ENCODE data around the gene SPTAN1.

SPTAN1 gene

GRCh38 chr9:128607642-128608350 is 55.4 kb downstream of the SPTAN1 start:
- peak; percentile 80 for DNase-seq

GRCh38 chr9:128610897-128611296 is 58.5 kb downstream of the SPTAN1 start:
- DNase-seq, result no peak

- DNase-seq, result no peak
These were observed 59.4 kb downstream of the SPTAN1 start for GRCh38 chr9:128611600-128612394.

GRCh38 chr9:128614728-128615127 is 62.3 kb downstream of the SPTAN1 start:
- DNase-seq, result no peak

GRCh38 chr9:128615571-128615970 is 63.2 kb downstream of the SPTAN1 start:
- no peak for DNase-seq

GRCh38 chr9:128617943-128618342 is 65.6 kb downstream of the SPTAN1 start:
- no peak for DNase-seq

GRCh38 chr9:128619127-128619526 is 66.7 kb downstream of the SPTAN1 start:
- DNase-seq, result no peak

- no peak for DNase-seq
These were observed 67.4 kb downstream of the SPTAN1 start for GRCh38 chr9:128619779-128620178.

GRCh38 chr9:128621730-128622455 is 69.5 kb downstream of the SPTAN1 start:
- no peak for DNase-seq

- DNase-seq, result no peak
These were observed 72.2 kb downstream of the SPTAN1 start for GRCh38 chr9:128624566-128624965.

GRCh38 chr9:128625391-128626146 is 73.2 kb downstream of the SPTAN1 start:
- DNase-seq, result no peak

GRCh38 chr9:128626181-128626580 is 73.8 kb downstream of the SPTAN1 start:
- no peak for DNase-seq

- no peak for DNase-seq
These were observed 74.8 kb downstream of the SPTAN1 start for GRCh38 chr9:128627127-128627715.

- DNase-seq, result no peak
These were observed 75.5 kb downstream of the SPTAN1 start for GRCh38 chr9:128627906-128628305.

GRCh38 chr9:128628471-128629048 is 76.2 kb downstream of the SPTAN1 start:
- DNase-seq, result no peak

- DNase-seq, result no peak
These were observed 76.7 kb downstream of the SPTAN1 start for GRCh38 chr9:128629136-128629535.

GRCh38 chr9:128629852-128630545 is 77.6 kb downstream of the SPTAN1 start:
- DNase-seq, result no peak

- DNase-seq, result no peak
These were observed 79.2 kb downstream of the SPTAN1 start for GRCh38 chr9:128631636-128632035.

- no peak for DNase-seq
These were observed 79.7 kb downstream of the SPTAN1 start for GRCh38 chr9:128632066-128632465.

- DNase-seq, result no peak
These were observed 80.1 kb downstream of the SPTAN1 start for GRCh38 chr9:128632486-128632885.

- no peak for DNase-seq
These were observed 80.7 kb downstream of the SPTAN1 start for GRCh38 chr9:128633057-128633456.

All from left hindlimb (tissue), 1 donor.